Measurements from ENCODE around the gene STX12.
"Not testable (repeated sequence)": the region's sequence is repeated elsewhere in the genome, so short reads cannot be mapped to it uniquely, and the experiment has no call there.

STX12 gene

GRCh38 chr1:27772932-27773825 is at the start of gene STX12:
Gene STX12, plus strand, starts transcription at chr1:27773219. Its CDS starts 89 bp downstream, at chr1:27773308.
- DNase-seq, result peak; percentile 96

- DNase-seq, result no peak
These were observed 48.1 kb upstream of the STX12 start for GRCh38 chr1:27724961-27725373.

- peak; percentile 98 for DNase-seq
These were observed 47.4 kb upstream of the STX12 start, which contains the start of gene FAM76A for GRCh38 chr1:27725374-27726172. Gene FAM76A, plus strand, starts transcription at chr1:27725961. Its CDS starts 120 bp downstream, at chr1:27726081.

GRCh38 chr1:27726173-27727044 is 46.6 kb upstream of the STX12 start:
- DNase-seq, result peak; percentile 0

GRCh38 chr1:27727126-27727525 is 45.9 kb upstream of the STX12 start:
- no peak for DNase-seq

GRCh38 chr1:27736252-27736651 is 36.8 kb upstream of the STX12 start:
- no peak for DNase-seq

- DNase-seq, result no peak
These were observed 31.9 kb upstream of the STX12 start for GRCh38 chr1:27741121-27741520.

- DNase-seq, result no peak
These were observed 28.5 kb upstream of the STX12 start for GRCh38 chr1:27744556-27744955.

GRCh38 chr1:27745466-27745865 is 27.6 kb upstream of the STX12 start:
- DNase-seq, result no peak

- DNase-seq, result no peak
These were observed 20.7 kb upstream of the STX12 start for GRCh38 chr1:27752360-27752759.

GRCh38 chr1:27755286-27755685 is 17.7 kb upstream of the STX12 start:
- DNase-seq, result no peak

GRCh38 chr1:27755865-27756264 is 17.2 kb upstream of the STX12 start:
- DNase-seq, result no peak

GRCh38 chr1:27759236-27759635 is 13.8 kb upstream of the STX12 start:
- DNase-seq, result no peak

- no peak for DNase-seq
These were observed 12.6 kb upstream of the STX12 start for GRCh38 chr1:27760426-27760825.

- no peak for DNase-seq
These were observed 11.0 kb upstream of the STX12 start for GRCh38 chr1:27762033-27762432.

- DNase-seq, result no peak
These were observed 9.7 kb upstream of the STX12 start for GRCh38 chr1:27763358-27763757.

GRCh38 chr1:27770293-27770830 is 2.7 kb upstream of the STX12 start:
- no peak for DNase-seq

GRCh38 chr1:27772036-27772931 is 735 bp upstream of the STX12 start:
- DNase-seq, result no peak

- no peak for DNase-seq
These were observed 917 bp downstream of the STX12 start for GRCh38 chr1:27773826-27774445.

GRCh38 chr1:27774654-27775053 is 1.6 kb downstream of the STX12 start:
- no peak for DNase-seq

- DNase-seq, result not testable (repeated sequence)
These were observed 2.3 kb downstream of the STX12 start for GRCh38 chr1:27775336-27775735.
